Testis (tissue), 5 donors: Measurements from ENCODE around the gene KIR3DL2. TPM values are rescaled to one million over a fixed set of nuclear protein-coding genes. Genes with fewer than 3 reads are reported as not detected.
"Not testable (repeated sequence)": the region's sequence is repeated elsewhere in the genome, so short reads cannot be mapped to it uniquely, and the experiment has no call there.

Source experiments
- DNase-seq: peaks from one replicate; pipeline ENCODE4 v3.0.0-alpha.2; 2019
- H3K27ac ChIP-seq, 2 donors: fragments of 200-600 bp; sonication (generic); one replicate each; pipeline ENCODE4 v1.5.1; 2019
- H3K27me3 ChIP-seq: fragments of 200-600 bp; sonication (generic); one replicate; pipeline ENCODE4 v1.5.1; 2019
- H3K36me3 ChIP-seq: fragments of 200-600 bp; sonication (generic); one replicate; pipeline ENCODE4 v1.5.1; 2017; ENCODE audit warnings: low read depth; ENCODE audit errors: missing control alignments
- H3K4me1 ChIP-seq: fragments of 200-600 bp; sonication (generic); one replicate; pipeline ENCODE4 v1.5.1; 2019
- H3K4me3 ChIP-seq, 2 donors: fragments of 200-600 bp; sonication (generic); one replicate each; pipeline ENCODE4 v1.5.1; 2017 to 2019
- H3K9me3 ChIP-seq: fragments of 200-600 bp; sonication (generic); one replicate; pipeline ENCODE4 v1.5.1; 2017
- POLR2A ChIP-seq: fragments of 450-650 bp; IDR thresholded peaks from one replicate; pipeline ENCODE4 v1.6.1; 2017; ENCODE audit warnings: antibody characterized with exemption, mild to moderate bottlenecking, moderate library complexity
- WGBS, 2 donors: methylation state at CpG; one replicate each; pipeline ENCODE4 v1.1.5; 2018; 5-methylcytosine and 5-hydroxymethylcytosine counted together
- intact Hi-C: fragments of 100-400 bp; cut with DNase I; formaldehyde crosslinking; loops from one replicate; pipeline ENCODE4 v1.15.1; 2023; ENCODE audit warnings: low total_unique reads
- long read RNA-seq, 2 donors: transcript quantifications; one replicate each; lab custom pipeline, GENCODE V29; 2026
- polyA plus RNA-seq: library from polyadenylated mRNA; stranded (reverse); fragments of 350-450 nt; fragmentation: Illumina TruSeq; extraction: RNeasy Lipid Tissue Mini Kit (QIAGEN cat#74804); gene quantifications from one replicate; pipeline ENCODE4 v1.2.3, GENCODE V29; 2014; ENCODE audit warnings: low read depth, low replicate concordance; ENCODE audit not compliant: insufficient read depth
- total RNA-seq, 2 donors: library from RNA; depleted of rRNA; stranded (reverse); fragments of >200 nt; gene quantifications; one replicate each; pipeline ENCODE4 v1.2.3, GENCODE V29; 2016
- TF ChIP-seq, protein P1 (sequence below), 3 experiments: fragments of 450-650 bp in 2 of 3; fragments of 200-600 bp in 1 of 3; sonication (generic) in 1 of 3; IDR thresholded peaks; one replicate each; pipeline ENCODE4 v1.5.1; 2016 to 2019; ENCODE audit warnings: antibody characterized with exemption in 3 of 3, mild to moderate bottlenecking in 2 of 3, moderate library complexity in 1 of 3

Gene KIR3DL2
- total RNA-seq: not detected
- not detected for polyA plus RNA-seq
- long read RNA-seq, donor 1: 0 reads
- long read RNA-seq, donor 2: 0 reads

GRCh38 chr19:54850061-54850640 is at the start of gene KIR3DL2:
TSS of gene KIR3DL2 (plus strand) at chr19:54850443. CDS start at chr19:54850476, 33 bp downstream.
- H3K9me3 ChIP-seq, H3K4me3 ChIP-seq, H3K27me3 ChIP-seq, intact Hi-C loops, H3K27ac ChIP-seq, H3K4me1 ChIP-seq, DNase-seq, H3K36me3 ChIP-seq: not testable (repeated sequence)
- WGBS, 2 donors: 87% methylated on average over 16 of the region's 16 CpGs

- intact Hi-C loops: no loop called here
- H3K4me3 ChIP-seq: no peak within 1 kb of the TSS
- 88 to 90% methylated on average over 9 to 10 of the region's 10 CpGs for WGBS, 2 donors
- H3K4me1 ChIP-seq: no peaks in the 10 kb centered on the region
- H3K27me3 ChIP-seq: no peaks in the 10 kb centered on the region
- DNase-seq: no peak
- no peaks in the 10 kb centered on the region for H3K9me3 ChIP-seq
- H3K27ac ChIP-seq: no peak within 1 kb of the TSS
- no peaks in the 10 kb centered on the region for H3K36me3 ChIP-seq
- TF ChIP-seq, protein P1, sequence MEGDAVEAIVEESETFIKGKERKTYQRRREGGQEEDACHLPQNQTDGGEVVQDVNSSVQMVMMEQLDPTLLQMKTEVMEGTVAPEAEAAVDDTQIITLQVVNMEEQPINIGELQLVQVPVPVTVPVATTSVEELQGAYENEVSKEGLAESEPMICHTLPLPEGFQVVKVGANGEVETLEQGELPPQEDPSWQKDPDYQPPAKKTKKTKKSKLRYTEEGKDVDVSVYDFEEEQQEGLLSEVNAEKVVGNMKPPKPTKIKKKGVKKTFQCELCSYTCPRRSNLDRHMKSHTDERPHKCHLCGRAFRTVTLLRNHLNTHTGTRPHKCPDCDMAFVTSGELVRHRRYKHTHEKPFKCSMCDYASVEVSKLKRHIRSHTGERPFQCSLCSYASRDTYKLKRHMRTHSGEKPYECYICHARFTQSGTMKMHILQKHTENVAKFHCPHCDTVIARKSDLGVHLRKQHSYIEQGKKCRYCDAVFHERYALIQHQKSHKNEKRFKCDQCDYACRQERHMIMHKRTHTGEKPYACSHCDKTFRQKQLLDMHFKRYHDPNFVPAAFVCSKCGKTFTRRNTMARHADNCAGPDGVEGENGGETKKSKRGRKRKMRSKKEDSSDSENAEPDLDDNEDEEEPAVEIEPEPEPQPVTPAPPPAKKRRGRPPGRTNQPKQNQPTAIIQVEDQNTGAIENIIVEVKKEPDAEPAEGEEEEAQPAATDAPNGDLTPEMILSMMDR (IDR thresholded peaks at IDR 0.05): no peak
- TF ChIP-seq POLR2A: no peak
Measured at GRCh38 chr19:54803410-54803809, 46.8 kb upstream of the KIR3DL2 start, which contains the start of gene KIR2DL4. TSS of gene KIR2DL4 (plus strand) at chr19:54803610. CDS start at chr19:54803652, 42 bp downstream.

DNA sequence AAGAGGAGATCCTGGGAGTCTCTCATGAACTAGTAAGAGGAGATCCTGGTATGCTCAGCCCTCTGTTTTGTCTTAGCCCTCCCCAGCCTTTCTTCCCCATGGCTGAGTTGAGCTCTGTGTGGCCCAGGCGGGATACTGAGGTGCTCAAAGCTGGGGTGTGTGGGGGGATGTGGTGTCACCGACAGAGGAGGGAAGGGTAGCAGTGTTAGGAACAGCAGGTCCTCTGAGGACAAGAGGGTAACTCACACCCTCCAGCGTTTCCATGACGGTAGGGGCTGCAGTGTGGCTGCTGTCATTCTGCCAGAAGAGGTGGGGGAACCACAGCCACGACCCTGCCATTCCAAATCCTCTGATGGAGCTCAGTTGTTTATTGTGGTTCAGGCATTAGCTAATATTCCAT is 46.1 kb upstream of the KIR3DL2 start:
- no peaks in the 10 kb centered on the region for H3K36me3 ChIP-seq
- no peak for DNase-seq
- H3K4me3 ChIP-seq: no peak overlapping the region
- no peaks in the 10 kb centered on the region for H3K27me3 ChIP-seq
- no peaks in the 10 kb centered on the region for H3K9me3 ChIP-seq
- intact Hi-C loops: no loop called here
- WGBS, 2 donors: 46 to 61% methylated on average over 4 to 5 of the region's 5 CpGs
- TF ChIP-seq, protein P1 (IDR thresholded peaks at IDR 0.05): no peak
- no peak for TF ChIP-seq POLR2A
- H3K27ac ChIP-seq: no peak overlapping the region
- H3K4me1 ChIP-seq: no peaks in the 10 kb centered on the region

GRCh38 chr19:54804571-54804970 is 45.7 kb upstream of the KIR3DL2 start:
- no peak overlapping the region for H3K27ac ChIP-seq
- intact Hi-C loops: no loop called here
- no peaks in the 10 kb centered on the region for H3K36me3 ChIP-seq
- TF ChIP-seq POLR2A: no peak
- TF ChIP-seq, protein P1 (IDR thresholded peaks at IDR 0.05): no peak
- no peak overlapping the region for H3K4me3 ChIP-seq
- no peaks in the 10 kb centered on the region for H3K27me3 ChIP-seq
- 89 to 100% methylated on average over 3 to 10 of the region's 10 CpGs for WGBS, 2 donors
- no peaks in the 10 kb centered on the region for H3K4me1 ChIP-seq
- no peaks in the 10 kb centered on the region for H3K9me3 ChIP-seq
- DNase-seq: no peak

DNA sequence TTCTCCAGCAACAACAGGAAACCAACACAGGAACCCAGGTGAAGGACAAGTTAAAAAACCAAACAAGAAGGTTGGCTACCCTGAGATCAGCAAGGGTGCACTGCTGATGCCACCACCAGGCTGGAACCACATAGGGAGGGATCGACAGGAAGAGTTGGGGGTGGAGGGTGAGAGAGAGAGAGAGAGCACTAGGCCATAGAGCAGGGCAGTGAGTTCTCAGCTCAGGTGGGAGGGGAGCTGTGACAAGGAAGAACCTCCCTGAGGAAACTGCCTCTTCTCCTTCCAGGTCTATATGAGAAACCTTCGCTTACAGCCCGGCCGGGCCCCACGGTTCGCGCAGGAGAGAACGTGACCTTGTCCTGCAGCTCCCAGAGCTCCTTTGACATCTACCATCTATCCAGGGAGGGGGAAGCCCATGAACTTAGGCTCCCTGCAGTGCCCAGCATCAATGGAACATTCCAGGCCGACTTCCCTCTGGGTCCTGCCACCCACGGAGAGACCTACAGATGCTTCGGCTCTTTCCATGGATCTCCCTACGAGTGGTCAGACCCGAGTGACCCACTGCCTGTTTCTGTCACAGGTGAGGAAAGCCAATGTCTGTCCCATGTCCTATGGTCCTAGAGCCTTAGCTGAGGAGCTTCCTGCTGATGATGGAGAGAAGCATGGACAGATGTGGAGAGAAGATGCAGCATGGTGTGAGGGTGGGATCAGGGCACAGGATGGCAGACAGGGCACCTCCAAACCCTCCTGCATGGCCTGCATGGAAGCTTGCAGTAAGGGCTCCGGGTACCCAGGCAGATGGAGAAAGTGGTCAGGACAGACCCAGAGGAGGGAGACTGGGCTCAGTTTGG is 44.4 kb upstream of the KIR3DL2 start:
- H3K36me3 ChIP-seq: no peaks in the 10 kb centered on the region
- H3K4me1 ChIP-seq: no peaks in the 10 kb centered on the region
- H3K9me3 ChIP-seq: no peaks in the 10 kb centered on the region
- no peak overlapping the region for H3K27ac ChIP-seq
- WGBS, 2 donors: 83 to 85% methylated on average over 14 of the region's 14 CpGs
- no peaks in the 10 kb centered on the region for H3K27me3 ChIP-seq
- TF ChIP-seq POLR2A: no peak
- TF ChIP-seq, protein P1 (IDR thresholded peaks at IDR 0.05): no peak
- H3K4me3 ChIP-seq: no peak overlapping the region
- intact Hi-C loops: no loop called here
- DNase-seq: no peak
